HG03442 (cell line): ENCODE results near the gene USP17L15.
"Not testable (repeated sequence)": the region's sequence is repeated elsewhere in the genome, so short reads cannot be mapped to it uniquely, and the experiment has no call there.

Source experiments
- ATAC-seq: cut with Tn5 transposase; IDR thresholded peaks from one replicate; pipeline ENCODE4 v1.9.1; 2021; ENCODE audit warnings: mild to moderate bottlenecking, moderate library complexity; ENCODE audit not compliant: unreplicated experiment

USP17L15 gene

GRCh38 chr4:9234085-9234484, at the start of gene USP17L15:
Gene USP17L15 (plus strand): TSS chr4:9234385. CDS start chr4:9234385, 0 bp downstream.
- not testable (repeated sequence) for ATAC-seq

GRCh38 chr4:9210357-9210756, 23.8 kb upstream of the USP17L15 start, which contains the start of gene USP17L10:
Gene USP17L10 (plus strand): TSS chr4:9210657. CDS start chr4:9210657, 0 bp downstream.
- ATAC-seq = not testable (repeated sequence)

- ATAC-seq = not testable (repeated sequence)
These were observed 19.5 kb upstream of the USP17L15 start for GRCh38 chr4:9214701-9215100.

- not testable (repeated sequence) for ATAC-seq
These were observed 19.1 kb upstream of the USP17L15 start, which contains the start of gene USP17L11 for GRCh38 chr4:9215105-9215504. Gene USP17L11 (plus strand): TSS chr4:9215405. CDS start chr4:9215405, 0 bp downstream.

GRCh38 chr4:9219852-9220251, 14.3 kb upstream of the USP17L15 start, which contains the start of gene USP17L12:
Gene USP17L12 (plus strand): TSS chr4:9220152. CDS start chr4:9220152, 0 bp downstream.
- ATAC-seq = not testable (repeated sequence)

GRCh38 chr4:9224596-9224995, 9.6 kb upstream of the USP17L15 start, which contains the start of gene USP17L13:
Gene USP17L13 (plus strand): TSS chr4:9224896. CDS start chr4:9224896, 0 bp downstream.
- ATAC-seq = not testable (repeated sequence)

- not testable (repeated sequence) for ATAC-seq
These were observed 3.9 kb upstream of the USP17L15 start for GRCh38 chr4:9230249-9230648.

GRCh38 chr4:9238461-9238860, 4.3 kb downstream of the USP17L15 start:
- ATAC-seq = not testable (repeated sequence)

- ATAC-seq = not testable (repeated sequence)
These were observed 9.4 kb downstream of the USP17L15 start, which contains the start of gene USP17L17 for GRCh38 chr4:9243579-9243978. Gene USP17L17 (plus strand): TSS chr4:9243879. CDS start chr4:9243879, 0 bp downstream.

GRCh38 chr4:9247953-9248680, 13.9 kb downstream of the USP17L15 start, which contains the start of gene USP17L18:
Gene USP17L18 (plus strand): TSS chr4:9248630. CDS start chr4:9248630, 0 bp downstream.
- not testable (repeated sequence) for ATAC-seq

- not testable (repeated sequence) for ATAC-seq
These were observed 18.9 kb downstream of the USP17L15 start, which contains the start of gene USP17L19 for GRCh38 chr4:9253078-9253477. Gene USP17L19 (plus strand): TSS chr4:9253378. CDS start chr4:9253378, 0 bp downstream.

GRCh38 chr4:9257824-9258223, 23.6 kb downstream of the USP17L15 start, which contains the start of gene USP17L20:
Gene USP17L20 (plus strand): TSS chr4:9258124. CDS start chr4:9258124, 0 bp downstream.
- not testable (repeated sequence) for ATAC-seq

GRCh38 chr4:9262572-9262971, 28.4 kb downstream of the USP17L15 start, which contains the start of gene USP17L21:
Gene USP17L21 (plus strand): TSS chr4:9262872. CDS start chr4:9262872, 0 bp downstream.
- ATAC-seq = not testable (repeated sequence)

- not testable (repeated sequence) for ATAC-seq
These were observed 33.1 kb downstream of the USP17L15 start, which contains the start of gene USP17L22 for GRCh38 chr4:9267319-9267718. Gene USP17L22 (plus strand): TSS chr4:9267619. CDS start chr4:9267619, 0 bp downstream.

GRCh38 chr4:9271719-9272118, 37.5 kb downstream of the USP17L15 start:
- ATAC-seq = not testable (repeated sequence)
